HG03460 (cell line): ENCODE results near the gene KLHDC7B.
A peak's percentile ranks its signal among the peaks of the same experiment; 100 is the strongest.

Experiments
- ATAC-seq: cut with Tn5 transposase; IDR thresholded peaks from one replicate; pipeline ENCODE4 v1.9.1; 2021; ENCODE audit not compliant: unreplicated experiment

KLHDC7B gene

DNA sequence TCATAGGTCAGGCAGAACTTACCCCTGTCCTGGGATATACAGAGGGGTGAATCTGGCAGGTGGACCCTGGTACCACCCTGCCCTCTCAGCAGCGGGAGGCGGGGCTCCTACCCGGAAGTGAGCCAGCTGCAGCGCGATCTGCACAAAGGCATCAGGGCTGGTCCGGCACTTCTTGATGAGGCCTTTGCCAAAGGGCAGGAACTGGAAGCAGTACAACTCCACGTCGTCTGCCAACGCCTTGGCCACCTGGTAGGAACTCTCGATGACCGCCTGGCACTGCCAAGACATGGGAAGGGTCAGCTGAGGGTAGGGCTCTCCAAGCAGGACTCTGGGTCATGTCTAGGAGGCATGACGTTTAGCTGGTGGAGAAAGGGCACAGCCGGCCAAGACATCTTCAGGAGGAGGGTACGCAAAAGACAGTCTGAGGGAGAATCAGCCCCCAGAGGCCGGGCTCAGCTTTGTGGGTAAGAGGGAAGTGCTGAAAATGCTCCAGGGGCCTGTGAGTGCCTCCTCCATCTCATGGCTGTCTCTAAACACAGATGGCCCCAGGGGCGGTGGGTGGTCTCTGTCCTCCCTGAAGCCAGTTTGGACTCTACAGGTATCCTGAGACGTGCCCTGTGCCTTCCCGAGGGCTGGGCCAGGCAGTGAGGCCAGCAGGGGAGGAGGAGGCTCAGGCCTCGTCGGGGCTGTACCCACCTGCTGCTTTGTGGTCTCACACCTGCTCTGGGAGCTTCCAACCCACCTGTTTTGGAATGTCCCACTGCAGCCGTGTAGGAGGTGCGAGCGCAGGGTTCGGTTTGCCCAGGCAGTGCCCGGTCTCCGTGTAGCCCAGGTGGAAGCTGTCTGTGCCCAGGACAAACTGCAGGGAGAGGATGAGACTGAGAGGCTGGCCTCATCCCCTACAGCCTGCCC, 25.8 kb downstream of the KLHDC7B start:
- no peak for ATAC-seq

DNA sequence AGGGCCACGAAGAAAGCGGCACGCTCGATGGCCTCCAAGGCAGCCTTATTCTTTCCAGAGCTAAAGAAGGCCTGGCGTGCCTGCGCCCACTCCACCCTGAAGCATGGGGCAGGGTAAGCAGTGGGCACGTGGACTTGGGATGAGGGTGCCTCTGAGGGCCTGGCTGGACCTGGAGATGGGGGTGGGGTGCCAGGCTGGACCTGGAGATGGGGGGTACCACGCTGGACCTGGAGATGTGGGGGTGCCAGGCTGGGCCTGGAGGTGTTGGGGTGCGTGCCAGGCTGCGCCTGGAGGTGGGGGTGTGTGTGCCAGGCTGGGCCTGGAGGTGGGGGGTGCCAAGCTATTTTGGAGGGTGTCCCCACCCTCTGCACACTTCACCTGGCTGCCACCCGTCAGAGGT, 27.3 kb downstream of the KLHDC7B start:
- ATAC-seq, result no peak

DNA sequence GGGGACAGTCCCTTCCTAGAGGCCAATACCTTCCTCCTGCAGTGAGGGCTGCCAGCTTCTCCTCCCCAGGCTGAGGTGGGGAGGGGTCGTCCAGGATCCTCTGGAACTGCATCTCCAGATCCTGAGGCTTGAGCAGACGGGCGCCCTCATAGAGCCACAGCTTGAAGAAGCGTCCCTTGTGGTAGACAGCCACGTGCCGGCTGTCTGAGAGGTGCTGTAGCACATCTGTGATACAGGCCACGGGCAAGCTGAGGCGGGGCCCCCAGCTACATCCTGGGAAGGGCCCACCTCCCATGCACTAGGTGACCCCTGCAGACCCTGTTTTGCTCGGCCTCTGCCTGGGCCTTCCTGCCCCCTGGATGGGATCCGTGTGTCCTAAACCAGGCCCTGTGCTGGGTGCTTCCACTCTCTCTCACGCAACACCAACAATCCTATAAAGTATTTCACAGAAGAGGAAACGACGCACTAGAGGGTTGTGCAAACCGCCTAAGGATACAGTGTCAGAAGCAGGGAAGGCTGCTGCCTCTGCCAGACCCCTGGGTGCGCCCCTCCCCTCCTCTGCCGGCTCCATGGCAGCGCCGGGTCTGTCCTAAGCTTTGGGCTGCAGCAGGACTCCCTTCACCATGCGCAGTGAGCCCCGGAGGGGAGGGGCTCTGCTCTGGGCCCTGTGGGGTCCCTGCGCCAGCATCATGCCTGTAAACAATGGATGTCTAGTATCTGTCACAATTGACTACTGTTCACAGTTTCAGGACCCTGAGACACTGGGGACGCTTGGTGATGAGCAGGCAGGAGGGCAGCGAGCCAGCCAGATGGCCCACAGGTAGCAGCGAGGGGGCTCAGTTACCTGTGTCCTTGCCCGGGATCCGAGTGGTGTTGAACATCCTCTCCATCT, 28.0 kb downstream of the KLHDC7B start:
- no peak for ATAC-seq

DNA sequence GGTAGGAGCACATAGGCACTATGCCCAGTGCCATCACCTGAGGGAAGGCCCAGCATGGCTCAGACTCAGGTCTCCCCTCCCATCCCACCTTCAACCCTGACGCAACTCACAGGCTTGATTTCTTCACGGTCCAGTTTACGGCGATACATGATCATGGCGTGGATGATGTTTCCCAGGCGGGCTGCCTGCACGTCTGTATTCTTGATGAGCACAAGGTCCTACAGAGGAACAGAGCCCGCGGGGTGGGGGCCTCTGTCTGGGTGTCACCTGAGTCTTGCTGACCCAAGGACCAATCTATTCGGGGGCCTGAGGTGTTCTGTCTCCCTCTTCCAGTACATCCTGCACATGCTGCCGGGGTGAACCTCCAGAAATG, 28.7 kb downstream of the KLHDC7B start:
- ATAC-seq, result no peak

DNA sequence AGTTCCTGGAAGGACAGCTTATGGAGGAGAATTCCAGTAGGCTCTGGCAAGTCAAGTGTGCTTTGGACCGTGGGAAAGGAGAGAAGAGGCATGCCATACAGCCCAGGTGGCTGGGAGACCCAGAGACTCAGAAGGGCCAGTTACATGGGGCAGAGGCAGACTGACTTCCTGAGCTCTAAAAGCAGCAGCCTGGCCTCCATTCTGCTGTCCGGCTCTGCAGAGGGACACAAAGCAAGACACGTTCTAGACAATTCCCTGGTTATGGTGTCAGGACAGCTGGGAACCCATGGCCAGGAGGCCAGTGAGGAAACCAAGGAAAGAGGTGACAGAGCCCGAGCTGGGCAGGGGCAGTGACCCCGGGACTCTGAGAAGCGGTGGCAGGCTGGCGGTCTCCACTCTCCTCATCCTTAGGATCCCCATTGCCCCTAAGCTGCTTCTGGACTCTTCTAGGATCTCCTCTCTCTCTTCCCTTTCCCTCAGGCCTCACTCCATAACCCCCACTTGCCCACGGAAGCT, 29.8 kb downstream of the KLHDC7B start:
- ATAC-seq, result no peak

DNA sequence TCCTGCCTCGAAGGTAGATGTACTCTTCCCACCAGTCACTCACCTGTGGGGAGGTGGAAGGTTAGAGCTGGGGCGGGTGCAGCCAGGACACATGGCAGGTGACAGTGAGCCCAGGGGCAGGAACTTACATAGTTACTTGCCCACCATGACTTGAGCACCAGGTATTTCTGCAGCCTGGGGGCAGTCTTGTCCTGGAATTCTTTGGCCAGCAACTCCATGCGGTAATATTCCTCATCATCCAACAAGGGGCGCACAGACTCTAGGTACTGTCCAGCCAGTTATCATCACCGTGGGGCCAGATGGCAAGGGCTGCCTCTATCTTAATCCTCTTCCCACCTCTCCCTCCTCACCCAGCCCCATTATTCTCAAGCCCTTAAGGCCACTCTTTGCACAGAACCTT, 30.4 kb downstream of the KLHDC7B start:
- ATAC-seq, result no peak

DNA sequence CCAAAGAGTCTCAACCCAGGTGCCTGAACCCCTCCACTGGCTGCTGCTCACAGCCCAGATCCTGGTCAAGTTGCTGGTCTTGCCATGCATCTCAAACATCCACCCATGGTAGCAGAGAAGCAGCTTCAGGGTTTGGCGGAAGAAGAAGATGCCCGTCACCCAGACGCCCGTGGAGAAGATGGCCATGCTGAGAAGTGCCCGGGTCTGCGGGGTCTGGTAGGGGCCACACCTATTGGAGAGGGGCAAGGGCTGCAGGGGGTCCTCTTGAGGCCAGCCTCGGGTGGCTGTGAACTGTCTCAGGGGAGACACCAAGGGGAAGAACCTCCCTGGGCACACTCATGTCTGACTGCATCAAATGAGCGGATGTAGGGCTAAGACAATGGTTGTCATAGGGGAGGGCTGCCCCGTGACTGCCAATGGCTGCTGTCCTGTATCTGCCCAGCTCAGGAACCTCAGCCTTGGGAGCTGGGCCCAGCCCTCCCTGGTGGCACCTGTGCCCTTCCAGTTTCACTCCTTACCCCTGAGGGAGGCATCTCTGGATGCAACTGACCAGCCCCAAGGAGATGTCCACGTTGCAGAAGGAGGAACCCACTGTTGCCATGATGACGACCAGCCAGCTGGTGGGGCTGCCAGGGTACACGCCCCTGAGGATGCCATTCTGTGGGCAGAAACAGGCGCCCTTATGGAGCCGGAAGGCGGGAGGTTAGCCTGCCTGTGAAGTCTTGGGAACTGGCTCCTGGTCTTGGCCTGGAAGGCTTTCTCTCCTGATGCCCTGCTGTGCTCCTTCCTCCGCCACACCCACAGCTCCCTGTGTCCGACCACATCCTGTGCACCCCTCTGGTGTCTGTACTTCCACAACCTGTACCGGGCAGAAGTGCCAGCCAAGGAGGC, 31.4 kb downstream of the KLHDC7B start:
- ATAC-seq, result no peak

DNA sequence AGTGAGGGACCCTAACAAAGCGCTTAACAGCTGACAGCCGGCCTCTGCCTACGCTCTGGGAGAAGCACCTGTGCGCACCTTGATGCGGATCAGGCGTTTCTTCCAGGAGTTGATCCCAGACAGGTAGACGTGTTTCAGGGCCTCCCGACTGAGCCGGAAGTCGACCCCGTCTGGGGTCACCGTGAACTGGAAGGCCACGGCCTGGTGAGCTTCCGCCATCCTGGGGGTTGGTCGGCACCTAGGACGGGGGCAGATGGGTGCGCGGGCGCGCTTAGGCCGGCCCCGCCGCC, 31.9 kb downstream of the KLHDC7B start:
- no peak for ATAC-seq

DNA sequence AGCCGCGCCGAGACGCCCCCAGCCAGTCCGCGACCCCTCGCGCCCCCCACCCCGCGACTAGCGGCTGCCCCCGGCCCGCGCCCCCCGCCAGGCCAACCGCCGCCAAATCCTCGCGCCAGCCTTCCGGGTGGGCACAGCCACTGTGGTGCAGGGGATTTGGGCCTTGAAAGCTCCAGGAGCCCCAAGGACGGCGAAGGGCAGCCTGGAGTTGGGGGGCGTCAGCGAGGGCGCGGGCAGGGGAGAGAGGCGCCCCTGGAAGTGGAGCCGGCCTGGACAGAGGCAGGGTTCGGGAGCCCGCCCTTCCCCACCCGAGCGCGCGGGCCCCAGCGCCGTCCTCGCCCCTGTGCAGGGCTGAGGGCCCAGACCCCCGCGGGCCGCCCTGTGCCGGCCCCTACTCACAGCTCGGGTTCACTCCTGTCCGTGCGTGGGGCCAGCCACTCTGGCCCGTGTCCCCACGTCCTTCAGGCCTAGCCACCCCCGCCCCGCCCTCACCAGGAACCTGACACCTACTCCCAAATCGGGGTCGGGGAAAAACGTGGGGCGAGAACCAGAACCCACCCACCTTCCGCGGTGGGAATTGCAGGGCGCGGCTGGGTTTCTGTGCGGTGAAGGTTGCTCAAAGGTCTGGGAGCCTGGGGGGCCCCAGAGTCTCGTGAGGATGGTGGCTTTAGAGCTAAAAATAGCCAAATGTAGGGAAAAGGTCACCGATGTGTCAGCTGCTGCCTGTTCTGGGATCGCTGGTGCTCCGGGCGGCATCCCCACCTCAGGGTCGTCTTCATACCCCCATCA, 32.5 kb downstream of the KLHDC7B start, which contains the start of gene CPT1B:
TSS of gene CPT1B (minus strand) at position 441 of the 789 bp plus-strand sequence. CDS start 512 bp downstream, outside the sequence.
- no peak for ATAC-seq

DNA sequence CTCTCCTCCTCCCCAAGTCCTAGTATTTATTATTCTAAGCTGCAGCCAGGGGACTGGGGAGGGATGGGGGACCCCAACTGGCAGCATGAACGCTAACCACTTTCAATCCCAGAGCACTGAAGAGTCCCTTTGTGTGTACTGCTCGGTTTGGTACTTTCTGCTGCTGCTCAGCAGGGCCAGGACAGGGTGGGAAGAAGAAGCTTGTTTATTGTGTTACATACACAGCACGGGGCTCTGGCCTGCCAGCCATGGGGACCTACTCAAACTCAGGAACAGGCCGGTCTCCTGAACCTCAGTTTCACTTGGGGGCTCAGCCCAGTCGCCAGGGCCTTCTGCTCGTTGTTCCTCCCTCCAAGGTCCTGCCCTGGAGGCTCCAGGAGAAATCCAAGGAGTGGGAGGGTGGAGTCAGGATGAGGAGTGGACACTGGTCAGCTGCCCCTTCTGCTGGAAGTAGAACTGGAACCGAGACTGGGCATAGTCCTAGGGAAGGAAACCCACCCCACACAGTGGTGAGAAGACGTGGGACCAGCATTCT, 33.1 kb downstream of the KLHDC7B start:
- ATAC-seq, result no peak

DNA sequence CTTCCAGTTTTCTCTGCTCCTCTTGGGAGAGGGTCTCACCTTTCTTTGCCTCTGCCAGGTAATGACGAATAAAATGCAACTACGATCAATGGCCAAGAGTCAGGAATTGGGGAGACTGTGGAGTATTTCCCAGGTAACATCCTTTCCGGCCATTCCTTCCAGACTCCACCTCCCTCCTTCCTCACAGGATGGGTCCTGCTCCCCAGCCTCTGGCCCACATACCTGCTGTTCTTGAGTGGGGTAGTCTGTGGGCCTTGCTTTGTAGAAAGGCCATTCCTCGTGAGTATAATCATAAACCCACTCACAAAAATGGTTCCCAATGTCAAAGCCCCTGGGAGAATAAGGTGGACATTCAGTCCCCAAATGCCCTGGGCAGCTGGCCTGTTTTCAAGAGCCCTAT, 34.1 kb downstream of the KLHDC7B start:
- ATAC-seq, result no peak

DNA sequence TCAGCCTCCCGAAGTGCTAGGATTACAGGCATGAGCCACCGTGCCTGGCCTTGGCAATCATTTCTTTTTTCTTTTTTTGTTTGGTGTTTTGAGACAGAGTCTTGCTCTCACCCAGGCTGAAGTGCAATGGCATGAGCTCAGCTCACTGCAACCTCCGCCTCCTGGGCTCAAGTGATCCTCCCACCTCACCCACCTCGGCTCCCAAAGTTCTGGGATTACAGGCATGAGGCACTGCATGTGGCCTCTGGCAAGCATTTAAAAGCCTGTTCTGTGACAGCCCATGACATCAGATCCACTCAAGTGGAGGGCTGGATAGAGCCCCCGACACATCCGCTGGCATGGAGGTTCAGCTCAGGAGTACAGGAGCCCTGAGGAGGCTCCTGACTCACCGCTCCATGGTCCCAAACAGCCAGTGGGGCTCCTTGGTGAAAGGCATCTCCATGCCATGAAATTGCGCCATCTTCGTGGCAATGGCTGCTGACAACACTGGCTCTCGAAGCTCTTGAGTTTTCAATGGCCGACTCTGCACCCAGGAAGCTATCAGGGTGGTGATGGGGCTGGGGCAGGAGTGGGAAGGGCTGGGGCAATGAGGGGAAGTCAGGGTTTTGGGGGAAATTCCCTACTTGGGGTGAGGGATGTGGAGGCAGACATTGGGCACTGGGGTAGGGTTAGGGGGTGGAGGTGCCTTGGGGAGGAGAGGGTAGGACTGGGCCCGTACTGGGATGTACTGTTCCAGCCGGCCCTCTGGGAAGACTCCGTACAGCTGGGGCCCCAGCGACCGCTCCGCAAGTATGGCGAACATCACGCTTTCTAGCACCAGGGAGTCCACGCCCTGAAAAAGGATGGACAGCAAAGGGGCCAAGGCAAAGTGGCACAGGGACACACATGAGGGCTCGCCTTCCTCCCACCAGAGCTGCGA, 35.6 kb downstream of the KLHDC7B start:
- ATAC-seq, result no peak

DNA sequence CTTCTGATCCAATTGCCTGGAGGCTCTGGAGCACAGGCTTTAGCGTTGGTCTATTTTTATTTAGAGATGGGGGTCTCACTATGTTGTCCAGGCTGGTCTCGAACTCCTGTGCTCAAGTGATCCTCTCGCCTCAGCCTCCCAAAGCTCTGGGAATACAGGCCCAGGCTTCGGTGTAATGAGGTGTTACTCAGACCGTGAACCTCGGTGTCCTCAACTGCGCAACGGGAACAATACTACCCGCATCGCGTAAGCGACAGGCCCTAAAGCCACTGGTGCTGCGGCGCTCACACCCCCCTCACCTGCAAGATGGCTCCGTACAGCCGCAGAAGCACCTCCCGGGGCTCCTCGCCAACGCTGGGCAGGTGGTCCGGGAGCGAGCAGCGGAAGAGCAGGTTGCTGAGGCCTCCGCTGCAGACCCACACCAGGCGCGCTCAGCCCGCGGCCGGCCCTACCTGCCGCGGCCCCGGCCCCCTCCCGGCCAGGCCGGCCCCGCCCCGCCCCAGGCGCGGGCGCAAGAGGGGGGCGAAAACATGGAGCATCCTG, 36.3 kb downstream of the KLHDC7B start:
- ATAC-seq, result no peak

DNA sequence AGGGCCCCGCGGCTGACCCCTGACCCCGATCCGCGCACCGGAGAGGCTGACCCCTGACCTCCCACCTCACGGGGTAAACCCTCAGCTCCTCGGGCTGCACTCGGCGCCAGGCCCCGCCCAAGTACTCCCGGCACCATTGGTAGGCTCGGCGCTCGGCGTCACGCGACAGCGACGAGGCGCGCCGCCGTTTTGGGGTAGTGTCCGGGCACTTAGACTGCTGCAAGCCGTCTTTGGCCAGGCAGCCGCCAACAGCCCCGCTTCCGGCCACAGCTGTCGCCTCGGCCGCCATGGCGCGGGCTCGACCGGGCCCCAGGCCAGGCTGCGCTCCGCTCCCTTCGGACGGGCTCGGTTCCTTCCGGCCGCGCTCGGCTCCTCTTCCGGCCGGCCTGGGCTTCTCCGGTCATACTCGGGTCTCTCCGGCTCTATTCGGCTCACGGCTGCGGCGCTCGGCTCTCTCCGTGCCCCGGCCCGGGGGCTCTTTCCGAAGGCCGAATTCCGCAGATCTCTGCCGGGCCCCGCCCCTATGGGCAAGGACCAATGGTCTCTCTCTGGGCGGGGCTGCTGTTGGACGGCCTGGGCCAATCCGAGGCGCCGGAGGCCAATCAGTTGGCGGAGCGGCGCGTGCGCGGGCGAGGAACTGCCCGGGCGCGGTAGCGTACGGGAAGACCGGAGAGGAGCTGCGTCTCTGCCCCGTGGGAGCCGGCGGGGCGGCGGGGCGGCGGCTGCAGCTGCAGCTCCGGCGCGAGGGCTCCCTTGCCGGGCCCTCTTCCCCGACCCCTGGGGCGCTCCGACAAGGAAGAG, 37.0 kb downstream of the KLHDC7B start, which contains the start of gene CHKB:
TSS of gene CHKB (minus strand) at position 357 of the 801 bp plus-strand sequence. CDS start at position 289, 68 bp downstream.
- peak; percentile 83 for ATAC-seq

DNA sequence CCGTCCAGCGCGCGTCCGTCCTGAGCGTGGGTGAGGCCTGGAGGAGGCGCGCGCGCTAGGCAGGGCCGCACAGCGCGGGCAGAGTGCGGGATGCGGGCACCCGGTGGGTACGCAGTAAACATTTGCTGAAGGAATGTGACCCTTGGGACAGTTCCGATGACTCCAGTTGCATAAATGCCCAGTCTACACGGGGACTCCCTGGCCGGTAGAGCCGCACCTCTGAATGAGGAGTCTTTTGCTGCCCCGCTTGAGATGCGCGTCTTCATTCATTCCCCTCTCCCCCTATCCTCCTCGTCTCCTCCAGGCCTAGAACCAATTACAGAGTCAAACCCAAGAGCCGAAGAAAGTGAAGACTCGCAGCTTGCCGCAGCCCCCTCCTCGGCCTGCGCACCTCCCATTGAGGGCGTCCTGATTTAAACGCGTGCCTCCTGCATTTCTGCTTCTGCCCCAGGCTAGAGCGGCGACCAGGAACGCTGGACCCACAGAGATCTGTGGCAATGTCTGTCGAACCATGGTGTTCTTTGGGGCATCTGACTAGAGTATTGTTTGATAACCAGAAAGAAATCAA, 37.7 kb downstream of the KLHDC7B start:
- ATAC-seq, result peak; percentile 27

DNA sequence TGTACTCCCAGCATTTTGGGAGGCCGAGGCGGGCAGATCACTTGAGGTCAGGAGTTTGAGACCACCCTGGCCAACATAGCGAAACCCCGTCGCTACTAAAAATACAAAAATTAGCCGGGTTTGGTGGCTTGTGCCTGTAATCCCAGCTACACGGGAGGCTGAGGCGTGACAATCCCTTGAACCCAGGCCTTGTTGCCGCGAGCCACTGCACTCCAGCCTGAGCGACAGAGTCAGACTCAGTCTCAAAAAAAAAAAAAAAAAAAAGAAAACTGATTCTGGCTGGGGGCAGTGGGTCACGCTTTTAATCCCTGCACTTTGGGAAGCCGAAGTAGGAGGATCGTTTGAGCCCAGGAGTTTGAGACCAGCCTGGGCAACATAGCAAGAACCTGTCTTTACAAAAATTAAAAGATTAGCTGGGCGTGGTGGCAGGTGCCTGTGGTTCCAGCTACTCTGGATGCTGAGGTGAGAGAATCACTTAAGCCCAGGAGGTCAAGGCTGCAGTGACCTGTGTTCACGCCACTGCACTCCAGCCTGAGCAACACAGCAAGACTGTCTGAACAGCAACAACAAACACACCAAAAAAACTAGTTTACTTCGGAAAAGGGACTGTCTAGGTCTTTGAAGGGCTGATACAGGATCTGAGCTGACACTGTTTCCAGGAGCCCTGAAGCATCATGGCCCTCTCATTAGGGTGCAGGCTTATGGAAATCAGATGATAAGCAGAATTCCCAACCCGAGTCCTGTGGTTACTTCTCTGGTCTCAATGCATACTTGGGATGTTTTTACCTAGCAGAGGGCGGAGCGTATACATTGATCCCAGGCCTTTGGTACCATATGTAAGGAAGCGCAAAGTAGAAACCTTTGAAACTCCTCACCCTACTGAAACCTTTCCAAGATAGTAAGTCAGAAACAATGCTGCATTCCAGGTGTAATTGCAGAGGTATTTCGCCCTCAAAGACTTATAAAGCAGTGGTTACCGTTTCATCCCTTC, 38.7 kb downstream of the KLHDC7B start:
- ATAC-seq, result no peak
